Caco-2 (cell line): ENCODE results near the gene MOV10. TPM values are rescaled to one million over a fixed set of nuclear protein-coding genes. Genes with fewer than 3 reads are reported as not detected.

Experiments
- BruUV-seq: library from RNA; stranded (reverse); fragments of 400-500 nt; replicated peaks from 2 replicates; lab custom pipeline; 2021; lab: Mats Ljungman, UMichigan
- CTCF ChIA-PET: fragments of 300-600 bp; sonication (Branson Sonifier 250); formaldehyde crosslinking; loops from one replicate; lab custom pipeline; 2022; ENCODE audit warnings: antibody characterized with exemption; lab: Charles Lee
- POLR2A ChIA-PET: fragments of 300-600 bp; sonication (Branson Sonifier 250); formaldehyde crosslinking; loops from one replicate; lab custom pipeline; 2022; ENCODE audit warnings: antibody characterized with exemption; lab: Charles Lee
- DNase-seq, 2 experiments: peaks; one replicate each; pipeline versions ENCODE4 v3.0.0 to v3.0.0-alpha.2; 2020 to 2022
- H3K27me3 ChIP-seq: replicated peaks from 2 replicates; pipeline ENCODE4 v1.6.0; 2011; ENCODE audit warnings: low read length; ENCODE audit not compliant: control insufficient read depth, insufficient read depth
- H3K36me3 ChIP-seq: 2 replicates; pipeline ENCODE4 v1.5.1; 2011; ENCODE audit warnings: low read length; ENCODE audit not compliant: control insufficient read depth, insufficient read depth
- H3K4me1 ChIP-seq: fragments of 250-450 bp; sonication (Bioruptor Pico); 2 replicates; pipeline ENCODE4 v1.5.1; 2020; ENCODE audit warnings: mild to moderate bottlenecking
- H3K4me3 ChIP-seq: 2 replicates; pipeline ENCODE4 v1.5.1; 2011; ENCODE audit warnings: low read depth, mild to moderate bottlenecking, control low read depth, low read length
- H3K9me3 ChIP-seq: fragments of 250-450 bp; sonication (Bioruptor Pico); 2 replicates; pipeline ENCODE4 v1.5.1; 2020; ENCODE audit warnings: mild to moderate bottlenecking, moderate library complexity
- H3K27ac Mint-ChIP-seq: one replicate; pipeline ENCODE4 v1.8.0; 2022; ENCODE audit warnings: mixed read lengths; ENCODE audit not compliant: unreplicated experiment
- H3K27me3 Mint-ChIP-seq: one replicate; pipeline ENCODE4 v1.8.0; 2022; ENCODE audit warnings: mixed read lengths; ENCODE audit not compliant: insufficient read depth, unreplicated experiment
- H3K36me3 Mint-ChIP-seq: one replicate; pipeline ENCODE4 v1.8.0; 2022; ENCODE audit warnings: mild to moderate bottlenecking, mixed read lengths; ENCODE audit not compliant: insufficient read depth, unreplicated experiment
- H3K4me1 Mint-ChIP-seq: one replicate; pipeline ENCODE4 v1.8.0; 2022; ENCODE audit warnings: low read depth, mixed read lengths; ENCODE audit not compliant: unreplicated experiment
- H3K4me3 Mint-ChIP-seq: one replicate; pipeline ENCODE4 v1.8.0; 2022; ENCODE audit warnings: mild to moderate bottlenecking, moderate library complexity, mixed read lengths; ENCODE audit not compliant: unreplicated experiment
- H3K9me3 Mint-ChIP-seq: one replicate; pipeline ENCODE4 v1.8.0; 2022; ENCODE audit warnings: mixed read lengths; ENCODE audit not compliant: unreplicated experiment
- intact Hi-C: fragments of 100-400 bp; cut with micrococcal nuclease; formaldehyde crosslinking; loops from one replicate; pipeline ENCODE4 v1.10.0; 2022; ENCODE audit not compliant: unreplicated experiment
- total RNA-seq: library from RNA; stranded (reverse); gene quantifications from 2 replicates; pipeline ENCODE4 v1.2.3, GENCODE V29; 2022
- TF ChIP-seq, protein P1 (sequence below), 2 experiments: fragments of 200-600 bp in 1 of 2; IDR thresholded peaks; 1 replicate in 1 of 2; 2 replicates in 1 of 2; pipeline versions ENCODE4 v1.5.1 to v1.8.0; 2011 to 2022; ENCODE audit warnings: antibody characterized with exemption in 1 of 2, control low read depth in 1 of 2, inconsistent platforms in 1 of 2, low read depth in 1 of 2, low read length in 1 of 2, mild to moderate bottlenecking in 1 of 2, moderate library complexity in 1 of 2; ENCODE audit not compliant: insufficient read depth in 1 of 2, severe bottlenecking in 1 of 2, unreplicated experiment in 1 of 2

Gene MOV10
- total RNA-seq, 1 experiment from 2014 or later = 102 TPM

DNA sequence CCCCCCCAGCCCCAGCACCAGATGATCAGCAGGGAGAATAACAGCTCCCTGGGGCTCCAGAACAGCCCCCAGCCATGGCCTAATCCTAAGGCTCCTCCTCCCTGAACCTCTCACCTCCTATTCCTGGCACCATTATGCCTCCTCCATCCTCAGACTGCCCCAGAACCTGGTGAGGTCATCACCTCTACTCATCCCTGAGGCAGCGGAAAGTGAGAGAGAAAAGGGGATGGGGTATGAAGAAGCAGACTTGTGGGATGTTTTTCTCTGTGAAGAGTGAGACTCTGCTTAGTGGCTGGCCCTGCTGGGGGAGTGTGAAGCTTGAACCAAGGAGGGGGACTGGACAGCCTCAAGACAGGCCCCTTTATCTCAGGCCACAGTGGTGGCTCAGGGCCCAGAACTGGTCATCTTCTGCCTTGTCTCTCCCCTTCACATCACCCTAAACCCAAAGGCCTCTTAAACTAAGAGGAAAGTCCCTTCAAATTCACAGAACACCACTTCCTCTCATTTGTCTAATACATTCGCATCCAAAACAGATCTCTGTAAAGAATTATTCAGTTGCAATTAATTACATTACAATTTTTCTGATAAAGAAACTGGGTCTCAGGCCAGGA is 42.9 kb downstream of the MOV10 start:
- Mint-ChIP-seq H3K36me3 (no peaks in the 10 kb centered on the region), H3K4me3 (no peak overlapping the region), H3K27ac (no peak overlapping the region), H3K27me3 (no peaks in the 10 kb centered on the region), H3K9me3 (no peaks in the 10 kb centered on the region), H3K4me1 (peaks cover 12% of the 10 kb centered on the region)
- DNase-seq = no peak
- no peak overlapping the region for H3K4me3 ChIP-seq
- ChIA-PET CTCF (interaction anchor here (1.2 to 3.7 kb wide), 3 partner anchors 87 to 355 kb away, joined by 4 to 55 read pairs (median 24); partner anchors contain the start of genes LRIG2 and SLC16A1), POLR2A (interaction anchor here (0.5 kb wide), 1 partner anchor 324 kb away, joined by 3 read pairs; no protein-coding TSS in a partner anchor)
- H3K36me3 ChIP-seq = no peaks in the 10 kb centered on the region
- H3K4me1 ChIP-seq = peaks cover 13% of the 10 kb centered on the region; the same call in 1 of the 2 replicates
- intact Hi-C loops = loop anchor here (2.0 kb wide), 1 partner anchor 355 kb away; the partner anchor contains the start of gene LRIG2
- no peaks in the 10 kb centered on the region for H3K27me3 ChIP-seq
- TF ChIP-seq, protein P1, sequence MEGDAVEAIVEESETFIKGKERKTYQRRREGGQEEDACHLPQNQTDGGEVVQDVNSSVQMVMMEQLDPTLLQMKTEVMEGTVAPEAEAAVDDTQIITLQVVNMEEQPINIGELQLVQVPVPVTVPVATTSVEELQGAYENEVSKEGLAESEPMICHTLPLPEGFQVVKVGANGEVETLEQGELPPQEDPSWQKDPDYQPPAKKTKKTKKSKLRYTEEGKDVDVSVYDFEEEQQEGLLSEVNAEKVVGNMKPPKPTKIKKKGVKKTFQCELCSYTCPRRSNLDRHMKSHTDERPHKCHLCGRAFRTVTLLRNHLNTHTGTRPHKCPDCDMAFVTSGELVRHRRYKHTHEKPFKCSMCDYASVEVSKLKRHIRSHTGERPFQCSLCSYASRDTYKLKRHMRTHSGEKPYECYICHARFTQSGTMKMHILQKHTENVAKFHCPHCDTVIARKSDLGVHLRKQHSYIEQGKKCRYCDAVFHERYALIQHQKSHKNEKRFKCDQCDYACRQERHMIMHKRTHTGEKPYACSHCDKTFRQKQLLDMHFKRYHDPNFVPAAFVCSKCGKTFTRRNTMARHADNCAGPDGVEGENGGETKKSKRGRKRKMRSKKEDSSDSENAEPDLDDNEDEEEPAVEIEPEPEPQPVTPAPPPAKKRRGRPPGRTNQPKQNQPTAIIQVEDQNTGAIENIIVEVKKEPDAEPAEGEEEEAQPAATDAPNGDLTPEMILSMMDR (IDR thresholded peaks at IDR 0.05; ENCODE audit: insufficient read depth in 1 of 2, low read depth in 1 of 2, low read length in 1 of 2, severe bottlenecking in 1 of 2, unreplicated experiment in 1 of 2) = no peak
- H3K9me3 ChIP-seq = no peaks in the 10 kb centered on the region
- no TSS peak for BruUV-seq

DNA sequence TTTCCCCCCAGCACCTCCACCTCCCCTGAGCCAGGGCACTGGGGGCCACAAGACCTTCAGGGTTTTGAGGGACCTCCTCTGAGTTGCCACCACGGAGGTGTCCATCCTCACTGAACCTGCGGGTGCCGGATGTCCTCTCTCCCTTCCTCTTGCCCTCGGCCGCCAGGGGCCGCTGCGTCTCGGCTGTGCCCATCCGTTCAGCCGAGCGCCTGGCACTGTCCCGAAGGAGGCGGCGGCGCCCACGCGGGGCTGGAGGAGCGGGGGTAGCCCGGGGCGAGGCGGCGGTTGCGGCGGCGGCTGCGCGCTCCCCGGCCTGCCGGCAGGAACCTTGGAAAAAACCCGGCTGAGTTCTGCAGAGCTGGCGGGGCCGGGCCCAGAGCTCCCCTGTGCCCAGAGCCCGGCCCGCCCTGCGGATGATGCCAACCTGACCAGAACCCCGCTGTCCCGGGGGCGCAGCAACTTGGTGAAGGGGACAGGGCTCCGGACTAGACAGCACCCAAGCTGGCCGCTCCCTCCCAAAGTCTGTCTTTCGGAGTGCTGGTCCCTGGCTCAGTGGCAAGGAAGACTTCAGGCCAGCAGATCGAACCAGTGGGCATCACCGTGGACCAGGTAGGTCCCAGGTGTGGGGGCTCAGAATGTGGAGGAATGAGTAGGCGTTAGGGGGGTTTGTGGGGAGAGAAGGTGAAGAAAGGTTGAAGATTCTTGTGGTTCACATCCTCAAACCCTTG is 44.4 kb downstream of the MOV10 start:
- no peak overlapping the region for H3K4me3 ChIP-seq
- CTCF ChIA-PET = interaction anchor here (2.0 kb wide), 1 partner anchor 85 kb away, joined by 12 read pairs; no protein-coding TSS in a partner anchor
- no peak overlapping the region for H3K4me3 Mint-ChIP-seq

DNA sequence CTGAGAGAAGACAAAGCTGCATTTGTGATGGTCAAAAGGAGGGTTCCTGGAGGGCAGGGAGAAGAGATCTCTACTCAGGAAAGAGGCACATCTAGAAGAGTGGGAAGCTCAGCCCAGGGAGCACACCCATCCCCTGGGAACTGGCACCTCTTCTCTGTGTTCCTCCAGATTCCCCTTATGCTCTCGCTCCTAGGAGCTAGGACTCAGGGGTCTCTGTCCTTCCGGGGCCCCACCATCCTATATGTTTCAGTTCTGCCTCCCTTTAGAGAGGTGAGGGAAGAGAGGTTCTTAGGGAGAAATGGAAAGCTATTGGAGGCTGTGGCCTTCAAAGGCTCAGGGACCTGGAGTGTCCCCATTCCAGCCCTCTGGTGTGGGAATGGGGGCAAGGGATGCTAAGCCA is 45.2 kb downstream of the MOV10 start:
- Histone ChIP-seq H3K9me3 (no peaks in the 10 kb centered on the region), H3K4me3 (no peak overlapping the region), H3K27me3 (no peaks in the 10 kb centered on the region), H3K4me1 (peaks cover 16% of the 10 kb centered on the region; the same call in 1 of the 2 replicates), H3K36me3 (no peaks in the 10 kb centered on the region)
- H3K36me3 Mint-ChIP-seq = no peaks in the 10 kb centered on the region
- POLR2A ChIA-PET = interaction anchor here (0.6 kb wide), 1 partner anchor 186 kb away, joined by 4 read pairs; no protein-coding TSS in a partner anchor
- CTCF ChIA-PET = interaction anchor here (2.0 kb wide), 1 partner anchor 84 kb away, joined by 12 read pairs; no protein-coding TSS in a partner anchor
- intact Hi-C loops = no loop called here
- no peak overlapping the region for H3K4me3 Mint-ChIP-seq
- H3K27ac Mint-ChIP-seq = no peak overlapping the region
- DNase-seq = no peak
- TF ChIP-seq, protein P1 (IDR thresholded peaks at IDR 0.05; ENCODE audit: insufficient read depth in 1 of 2, low read depth in 1 of 2, low read length in 1 of 2, severe bottlenecking in 1 of 2, unreplicated experiment in 1 of 2) = no peak
- no peaks in the 10 kb centered on the region for H3K9me3 Mint-ChIP-seq
- no TSS peak for BruUV-seq
- no peaks in the 10 kb centered on the region for H3K27me3 Mint-ChIP-seq
- peaks cover 23% of the 10 kb centered on the region for H3K4me1 Mint-ChIP-seq

More for the DNA sequence above, 44.4 kb downstream of the MOV10 start:
- no peaks in the 10 kb centered on the region for H3K9me3 ChIP-seq
- Mint-ChIP-seq H3K27ac (no peak overlapping the region), H3K27me3 (no peaks in the 10 kb centered on the region), H3K36me3 (no peaks in the 10 kb centered on the region), H3K4me1 (peaks cover 23% of the 10 kb centered on the region), H3K9me3 (no peaks in the 10 kb centered on the region)
- POLR2A ChIA-PET = no interaction called here
- intact Hi-C loops = no loop called here
- no TSS peak for BruUV-seq
- TF ChIP-seq, protein P1 (IDR thresholded peaks at IDR 0.05; ENCODE audit: insufficient read depth in 1 of 2, low read depth in 1 of 2, low read length in 1 of 2, severe bottlenecking in 1 of 2, unreplicated experiment in 1 of 2) = peak; percentile 44 to 51
- peaks cover 19% of the 10 kb centered on the region; the same call in 1 of the 2 replicates for H3K4me1 ChIP-seq
- no peaks in the 10 kb centered on the region for H3K36me3 ChIP-seq
- peak in 1 of 2 experiments; percentile 65 for DNase-seq
- H3K27me3 ChIP-seq = no peaks in the 10 kb centered on the region
